Retinal pigment epithelial cell (primary cell): Measurements from ENCODE around the gene RSPO1.

Source experiments
- DNase-seq: peaks from one replicate; pipeline ENCODE4 v3.0.0-alpha.2; 2010; ENCODE audit warnings: low read depth
- H3K4me3 ChIP-seq: 2 replicates; pipeline ENCODE4 v1.5.1; 2011; ENCODE audit warnings: mild to moderate bottlenecking, low read length, control low read depth, moderate library complexity
- TF ChIP-seq, protein P1 (sequence below): conservative IDR thresholded peaks from 2 replicates; pipeline ENCODE4 v1.5.1; 2011; ENCODE audit warnings: low read depth, low read length, control low read depth, inconsistent platforms

Gene RSPO1

GRCh38 chr1:37567023-37567422 lies 67.7 kb downstream of the RSPO1 start:
- TF ChIP-seq, protein P1, sequence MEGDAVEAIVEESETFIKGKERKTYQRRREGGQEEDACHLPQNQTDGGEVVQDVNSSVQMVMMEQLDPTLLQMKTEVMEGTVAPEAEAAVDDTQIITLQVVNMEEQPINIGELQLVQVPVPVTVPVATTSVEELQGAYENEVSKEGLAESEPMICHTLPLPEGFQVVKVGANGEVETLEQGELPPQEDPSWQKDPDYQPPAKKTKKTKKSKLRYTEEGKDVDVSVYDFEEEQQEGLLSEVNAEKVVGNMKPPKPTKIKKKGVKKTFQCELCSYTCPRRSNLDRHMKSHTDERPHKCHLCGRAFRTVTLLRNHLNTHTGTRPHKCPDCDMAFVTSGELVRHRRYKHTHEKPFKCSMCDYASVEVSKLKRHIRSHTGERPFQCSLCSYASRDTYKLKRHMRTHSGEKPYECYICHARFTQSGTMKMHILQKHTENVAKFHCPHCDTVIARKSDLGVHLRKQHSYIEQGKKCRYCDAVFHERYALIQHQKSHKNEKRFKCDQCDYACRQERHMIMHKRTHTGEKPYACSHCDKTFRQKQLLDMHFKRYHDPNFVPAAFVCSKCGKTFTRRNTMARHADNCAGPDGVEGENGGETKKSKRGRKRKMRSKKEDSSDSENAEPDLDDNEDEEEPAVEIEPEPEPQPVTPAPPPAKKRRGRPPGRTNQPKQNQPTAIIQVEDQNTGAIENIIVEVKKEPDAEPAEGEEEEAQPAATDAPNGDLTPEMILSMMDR = no peak
- H3K4me3 ChIP-seq = no peak overlapping the region
- no peak for DNase-seq

DNA sequence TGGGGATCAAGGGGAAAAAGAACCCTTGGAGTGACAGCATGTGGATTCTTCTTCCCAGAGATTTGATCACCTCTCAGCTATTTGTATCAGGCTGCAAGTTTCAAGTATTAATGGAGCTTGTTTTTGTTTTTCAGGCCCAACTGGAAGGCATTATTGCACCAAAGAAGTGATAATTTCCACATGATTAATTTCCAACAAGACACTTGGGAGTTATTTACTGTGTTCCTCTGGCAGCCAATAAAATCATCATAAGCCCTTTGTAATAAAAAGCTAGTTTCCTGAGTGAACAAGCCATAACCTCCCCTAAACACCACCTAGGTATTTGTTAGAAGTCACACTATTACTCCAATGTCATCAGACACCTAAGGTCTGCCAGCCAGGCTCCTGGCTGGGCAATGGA lies 69.8 kb downstream of the RSPO1 start:
- DNase-seq = no peak
- TF ChIP-seq, protein P1 = no peak
- H3K4me3 ChIP-seq = no peak overlapping the region

- TF ChIP-seq, protein P1 = no peak
- DNase-seq = no peak
- H3K4me3 ChIP-seq = no peak overlapping the region
These were observed 71.7 kb downstream of the RSPO1 start for GRCh38 chr1:37562984-37563383.
